Subcutaneous adipose tissue (tissue), 4 donors: ENCODE results near the gene ERO1B. TPM values are rescaled to one million over a fixed set of nuclear protein-coding genes. Genes with fewer than 3 reads are reported as not detected.

Source experiments
- total RNA-seq, 4 donors: library from RNA; depleted of rRNA; stranded (reverse); fragments of >200 nt; gene quantifications; one replicate each; pipeline ENCODE4 v1.1.0, GENCODE V29; 2016
- TF ChIP-seq, protein P1 (sequence below): fragments of 450-650 bp; IDR thresholded peaks from one replicate; pipeline ENCODE4 v1.5.1; 2016; ENCODE audit warnings: low read depth, mild to moderate bottlenecking, control low read depth, antibody characterized with exemption, moderate library complexity

ERO1B gene
- total RNA-seq, 4 donors from 2014 or later, result 10.9 to 17.1 (median 12.9) TPM

DNA sequence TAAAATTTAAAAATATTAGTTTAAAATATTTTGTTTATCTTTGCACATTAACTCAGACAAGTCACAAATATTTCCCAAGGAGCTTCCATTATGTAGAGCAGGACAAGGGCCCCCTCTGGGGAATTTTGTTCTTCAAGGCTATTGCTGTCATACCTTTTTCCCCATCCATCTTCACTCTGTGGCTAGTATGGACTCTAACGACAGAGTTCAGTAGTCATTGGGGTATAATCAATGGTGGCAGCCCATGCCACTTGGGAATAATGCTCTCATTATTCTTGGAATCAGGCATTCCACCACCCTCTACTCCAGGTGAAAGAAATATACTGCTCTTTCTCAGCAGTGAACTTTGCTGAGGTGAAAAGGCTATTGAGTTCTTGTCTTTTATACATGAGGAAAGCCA, 38.5 kb upstream of the ERO1B start:
- TF ChIP-seq, protein P1, sequence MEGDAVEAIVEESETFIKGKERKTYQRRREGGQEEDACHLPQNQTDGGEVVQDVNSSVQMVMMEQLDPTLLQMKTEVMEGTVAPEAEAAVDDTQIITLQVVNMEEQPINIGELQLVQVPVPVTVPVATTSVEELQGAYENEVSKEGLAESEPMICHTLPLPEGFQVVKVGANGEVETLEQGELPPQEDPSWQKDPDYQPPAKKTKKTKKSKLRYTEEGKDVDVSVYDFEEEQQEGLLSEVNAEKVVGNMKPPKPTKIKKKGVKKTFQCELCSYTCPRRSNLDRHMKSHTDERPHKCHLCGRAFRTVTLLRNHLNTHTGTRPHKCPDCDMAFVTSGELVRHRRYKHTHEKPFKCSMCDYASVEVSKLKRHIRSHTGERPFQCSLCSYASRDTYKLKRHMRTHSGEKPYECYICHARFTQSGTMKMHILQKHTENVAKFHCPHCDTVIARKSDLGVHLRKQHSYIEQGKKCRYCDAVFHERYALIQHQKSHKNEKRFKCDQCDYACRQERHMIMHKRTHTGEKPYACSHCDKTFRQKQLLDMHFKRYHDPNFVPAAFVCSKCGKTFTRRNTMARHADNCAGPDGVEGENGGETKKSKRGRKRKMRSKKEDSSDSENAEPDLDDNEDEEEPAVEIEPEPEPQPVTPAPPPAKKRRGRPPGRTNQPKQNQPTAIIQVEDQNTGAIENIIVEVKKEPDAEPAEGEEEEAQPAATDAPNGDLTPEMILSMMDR, result no peak

DNA sequence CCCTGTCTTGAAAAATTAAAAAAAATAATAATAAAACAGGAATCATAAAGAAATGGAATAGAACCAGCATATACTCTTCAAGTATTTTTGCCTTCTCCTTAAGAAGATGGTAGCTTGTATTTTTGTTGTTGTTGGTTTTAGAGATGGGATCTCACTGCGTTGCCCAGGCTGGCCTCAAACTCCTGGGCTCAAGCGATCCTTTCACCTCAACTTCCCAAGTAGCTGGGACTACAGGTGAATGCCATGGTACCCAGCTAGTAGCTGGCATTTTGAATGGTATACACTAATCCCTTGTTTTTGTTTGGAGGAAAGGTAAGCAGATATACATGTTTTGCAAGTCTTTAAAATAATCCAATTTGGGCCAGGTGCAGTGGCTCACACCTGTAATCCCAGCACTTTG, 34.7 kb upstream of the ERO1B start:
- TF ChIP-seq, protein P1, result no peak

DNA sequence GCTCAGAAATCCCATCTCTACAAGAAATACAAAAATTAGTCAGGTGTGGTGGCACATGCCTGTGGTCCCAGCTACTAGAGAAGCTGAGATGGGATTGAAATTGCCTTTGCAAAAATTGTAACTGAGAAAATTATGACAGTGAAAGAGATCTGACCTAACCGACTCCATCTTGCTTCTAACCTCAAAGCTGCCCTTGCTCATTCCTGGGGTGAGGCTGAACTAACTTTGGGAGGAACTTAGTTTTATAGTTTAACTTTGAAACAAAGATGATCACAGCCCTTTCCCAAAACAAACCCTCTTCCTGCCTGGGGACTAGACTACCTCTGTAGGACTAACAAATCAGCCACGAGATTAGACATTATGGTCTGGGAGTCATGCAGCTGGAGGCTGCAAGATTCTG, 33.8 kb upstream of the ERO1B start:
- TF ChIP-seq, protein P1, result no peak

DNA sequence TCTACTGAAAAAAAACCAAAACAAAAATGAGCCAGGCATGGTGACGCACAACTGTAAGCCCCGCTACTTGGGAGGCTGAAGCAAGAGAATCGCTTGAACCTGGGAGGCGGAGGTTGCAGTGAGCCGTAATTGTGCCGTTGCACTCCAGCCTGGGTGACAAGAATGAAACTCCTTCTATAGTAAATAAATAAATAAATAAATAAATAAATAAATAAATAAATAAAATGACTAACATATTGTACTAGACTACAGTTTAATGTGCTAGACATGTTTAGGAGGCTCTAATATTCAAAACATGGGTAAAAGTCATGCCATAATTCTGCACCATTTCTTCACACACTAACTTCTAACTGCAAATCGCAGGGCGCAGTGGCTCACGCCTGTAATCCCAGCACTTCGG, 33.3 kb upstream of the ERO1B start:
- TF ChIP-seq, protein P1, result no peak

DNA sequence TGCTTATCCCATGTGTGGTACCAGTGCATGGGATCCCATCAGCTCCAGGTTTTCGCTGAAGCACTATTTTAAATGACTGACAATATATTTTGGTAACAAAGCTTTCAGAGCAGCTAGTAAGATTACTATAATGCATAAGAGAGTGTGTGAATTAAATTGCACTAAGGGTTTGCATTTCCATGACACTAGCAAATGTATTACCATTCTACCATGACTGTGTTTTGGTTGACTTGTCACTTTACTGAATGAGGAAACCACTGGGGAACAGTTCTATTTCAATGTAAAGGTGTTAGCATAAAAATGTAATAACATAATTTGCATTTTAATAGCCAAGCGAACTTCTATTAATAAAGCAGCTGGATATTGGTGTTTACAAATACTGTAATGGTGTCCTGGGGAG, 31.7 kb upstream of the ERO1B start:
- TF ChIP-seq, protein P1, result no peak

DNA sequence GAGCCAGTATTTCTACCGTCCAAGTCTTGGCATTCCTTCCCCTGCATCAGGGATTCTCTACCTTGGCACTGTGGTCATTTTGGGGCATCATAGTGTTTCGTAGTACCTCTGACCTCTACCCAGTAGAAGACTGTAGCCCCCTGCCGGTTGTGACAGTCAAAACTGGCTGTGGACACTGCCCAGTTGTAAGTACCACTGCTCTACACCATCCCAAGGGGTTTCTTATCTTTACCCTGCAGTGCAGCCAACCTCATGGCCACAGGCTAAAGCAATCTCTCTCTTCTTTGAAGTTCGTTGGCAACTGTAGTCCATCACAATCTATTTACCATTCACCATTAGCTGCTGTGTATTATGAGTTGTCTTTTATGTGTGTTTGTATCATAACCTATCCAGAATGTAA, 29.3 kb upstream of the ERO1B start:
- TF ChIP-seq, protein P1, result no peak

DNA sequence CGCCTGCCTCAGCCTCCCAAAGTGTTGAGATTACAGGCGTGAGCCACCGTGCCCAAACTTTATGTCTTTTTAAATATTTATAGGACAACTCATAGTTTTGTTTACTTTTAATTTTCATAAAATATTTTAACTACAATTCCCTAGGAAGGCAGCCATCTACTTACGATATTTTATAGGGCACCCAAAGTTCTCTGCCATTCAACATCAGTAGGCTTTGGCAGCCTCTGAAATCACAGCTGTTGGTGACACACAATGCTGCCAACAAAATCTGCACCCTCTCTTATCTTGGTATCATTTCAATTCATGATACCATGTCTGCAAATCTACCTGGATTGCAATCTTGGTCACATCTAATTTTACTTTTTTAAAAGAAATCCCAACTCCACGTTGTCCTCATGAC, 27.1 kb upstream of the ERO1B start:
- TF ChIP-seq, protein P1, result no peak
